NCI-H2227 (cell line): ENCODE data around the gene MBD3L5.
"Not testable (repeated sequence)": the region's sequence is repeated elsewhere in the genome, so short reads cannot be mapped to it uniquely, and the experiment has no call there.

Source experiments
- DNase-seq: peaks from one replicate; lab custom pipeline; 2025; ENCODE audit not compliant: unreplicated experiment; lab: John Stamatoyannopoulos, UW

Gene MBD3L5

DNA sequence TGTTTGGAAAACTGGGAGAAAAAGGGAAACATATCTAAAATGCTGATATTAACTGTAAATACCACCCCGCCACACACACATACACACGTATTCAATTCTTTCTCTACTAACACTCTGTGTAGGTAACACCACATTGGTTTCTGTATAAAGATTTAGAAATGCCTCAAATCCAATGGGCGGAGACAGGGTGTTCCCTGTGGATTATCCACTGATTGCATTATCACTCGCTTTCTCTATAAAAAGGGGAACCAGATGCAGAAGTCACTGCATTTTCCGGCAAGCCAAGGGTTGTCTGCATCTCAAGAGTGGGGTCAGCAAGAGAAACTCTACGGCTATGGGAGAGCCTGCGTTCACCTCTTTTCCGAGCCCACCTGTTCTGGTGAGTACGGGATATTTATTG, at the start of gene MBD3L5:
Gene MBD3L5 (plus strand): TSS at position 301 of the 400 bp plus-strand sequence. CDS start 34 bp downstream, at position 335.
- DNase-seq, result not testable (repeated sequence)

GRCh38 chr19:6983448-6983847, 46.9 kb upstream of the MBD3L5 start:
- no peak for DNase-seq

DNA sequence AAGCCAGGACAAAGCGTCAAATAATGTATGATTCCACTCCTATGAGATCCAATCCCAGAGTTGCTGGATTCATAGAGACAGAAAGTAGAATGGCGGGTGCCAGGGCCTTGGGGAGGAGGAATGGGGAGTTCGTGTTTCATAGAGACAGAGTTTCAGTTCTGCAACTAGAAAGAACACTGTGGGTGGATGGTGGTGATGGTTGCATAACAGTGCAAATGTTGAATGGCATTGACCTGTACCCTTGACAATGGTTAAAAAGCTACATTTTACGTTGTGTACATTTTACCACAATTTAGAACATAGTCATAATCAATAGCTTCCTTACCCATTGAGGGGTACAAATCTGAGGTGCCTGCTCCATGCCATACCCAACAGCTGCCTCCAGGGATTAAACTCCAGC, 42.5 kb upstream of the MBD3L5 start:
- DNase-seq, result no peak

DNA sequence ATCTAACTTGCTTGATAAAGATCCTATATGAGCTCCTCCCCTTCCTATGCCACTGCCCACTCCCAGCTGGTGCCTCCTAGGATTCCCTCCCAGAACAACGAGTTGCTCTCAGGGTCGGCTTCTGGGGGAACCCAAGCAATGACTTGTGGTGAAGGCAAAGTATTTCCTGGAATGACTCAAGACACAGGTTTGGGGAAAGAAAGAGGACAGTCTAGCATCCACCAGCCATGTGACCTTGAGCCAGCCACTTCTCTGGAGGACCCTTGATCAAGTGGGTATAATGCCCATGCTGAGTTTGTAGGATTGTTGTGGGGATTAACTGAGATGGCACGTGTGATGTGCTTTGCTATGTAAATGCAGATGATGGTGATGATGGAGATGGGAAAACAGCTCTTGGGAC, 42.1 kb upstream of the MBD3L5 start:
- no peak for DNase-seq

- DNase-seq, result no peak
Measured at GRCh38 chr19:6995054-6995453, 35.3 kb upstream of the MBD3L5 start.

- DNase-seq, result no peak
Measured at GRCh38 chr19:6996810-6997209, 33.6 kb upstream of the MBD3L5 start.

DNA sequence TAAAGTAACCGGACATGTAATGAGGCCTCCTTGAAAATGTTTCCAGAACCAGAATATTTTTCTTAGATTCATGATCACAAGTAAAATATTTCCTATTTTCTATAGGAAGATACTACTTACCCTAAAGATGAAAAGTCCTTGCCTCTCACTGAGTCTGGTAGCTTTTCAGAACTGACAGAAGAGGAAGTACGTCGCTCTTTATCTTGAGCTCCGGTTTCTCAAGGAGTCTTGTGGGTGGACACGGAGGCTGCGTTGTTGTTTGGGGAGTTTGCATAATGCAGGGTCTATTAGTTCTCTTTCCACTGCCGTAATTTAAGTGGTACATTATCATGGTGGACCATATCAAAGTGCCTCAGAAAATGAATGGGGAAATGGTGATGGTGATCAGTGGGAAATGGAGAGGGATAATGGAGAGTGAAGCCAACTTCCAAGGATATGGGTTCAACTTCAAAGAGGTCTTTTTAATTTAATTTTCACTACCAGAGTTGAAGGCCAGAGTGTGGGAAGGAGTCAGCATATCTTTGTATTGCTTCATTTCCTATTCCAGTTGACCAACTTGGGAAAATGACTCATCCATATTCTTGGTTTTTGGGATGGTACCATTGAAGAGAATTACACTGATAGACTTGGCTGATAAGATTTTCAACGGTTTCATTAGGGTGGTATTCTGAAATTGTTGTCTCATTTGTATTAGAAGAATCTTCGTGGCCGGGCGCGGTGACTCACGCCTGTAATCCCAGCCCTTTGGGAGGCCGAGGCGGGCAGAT, 32.5 kb upstream of the MBD3L5 start:
- no peak for DNase-seq

- no peak for DNase-seq
Measured at GRCh38 chr19:6999933-7000332, 30.4 kb upstream of the MBD3L5 start.

DNA sequence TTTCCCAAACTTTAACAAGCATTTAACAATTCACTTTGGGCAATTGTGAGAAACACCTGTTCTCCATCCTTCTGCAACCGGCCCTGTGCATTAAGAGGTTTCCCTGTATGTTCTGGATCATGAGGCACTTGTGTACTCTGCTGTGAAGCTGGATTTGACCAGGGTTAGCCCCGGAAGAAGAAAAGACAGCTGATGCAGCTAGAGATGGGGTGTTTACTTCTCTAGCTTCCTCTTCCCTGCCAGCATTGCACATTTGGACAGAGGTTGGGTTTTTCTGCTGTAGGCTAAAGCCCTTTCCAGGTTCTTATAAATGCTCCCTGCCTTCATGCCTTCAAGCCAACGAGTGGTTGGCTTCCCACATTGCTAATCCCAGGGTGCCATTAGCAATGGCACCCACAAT, 30.0 kb upstream of the MBD3L5 start:
- no peak for DNase-seq

DNA sequence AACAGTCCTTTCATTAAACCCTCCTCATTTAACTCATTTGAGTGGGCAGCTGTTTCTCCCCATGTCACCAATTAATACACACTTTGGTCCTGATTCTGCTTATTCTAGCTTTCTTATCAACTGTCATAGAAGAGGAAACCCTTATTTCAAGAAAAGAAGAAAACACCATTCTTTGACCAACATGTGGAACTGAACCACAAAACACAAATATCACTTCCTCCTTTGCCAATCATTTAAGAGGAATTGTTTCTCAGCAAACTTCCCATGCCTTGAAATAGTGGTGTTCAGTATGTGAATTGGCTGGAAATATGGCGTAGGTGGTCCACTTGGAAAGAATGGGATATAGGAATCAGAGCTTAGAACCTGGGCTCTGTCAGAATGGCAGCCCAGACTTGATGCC, 29.6 kb upstream of the MBD3L5 start:
- no peak for DNase-seq

DNA sequence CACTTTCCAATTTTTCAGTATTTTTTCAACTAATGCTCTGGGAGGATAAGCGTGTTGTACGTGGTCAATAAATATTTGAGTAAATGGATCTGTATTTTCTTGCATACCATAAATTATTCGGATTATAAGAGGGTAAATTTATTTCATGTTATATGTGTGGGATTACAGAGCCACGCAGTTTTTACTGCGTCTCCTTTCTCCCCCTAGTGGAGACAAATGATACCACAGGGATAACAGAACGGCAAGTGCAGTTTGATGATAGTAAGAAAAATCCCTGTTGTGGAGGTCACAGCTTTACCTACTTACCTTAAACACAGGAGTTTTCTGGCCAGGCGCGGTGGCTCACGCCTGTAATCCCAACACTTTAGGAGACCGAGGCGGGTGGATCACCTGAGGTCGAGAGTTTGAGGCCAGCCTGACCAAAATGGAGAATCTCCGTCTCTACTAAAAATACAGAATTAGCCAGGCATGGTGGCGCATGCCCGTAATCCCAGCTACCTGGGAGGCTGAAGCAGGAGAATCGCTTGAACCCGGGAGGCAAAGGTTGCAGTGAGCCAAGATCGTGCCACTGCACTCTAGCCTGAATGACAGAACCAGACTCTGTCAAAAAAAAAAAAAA, 26.0 kb upstream of the MBD3L5 start:
- DNase-seq, result peak; percentile 40

DNA sequence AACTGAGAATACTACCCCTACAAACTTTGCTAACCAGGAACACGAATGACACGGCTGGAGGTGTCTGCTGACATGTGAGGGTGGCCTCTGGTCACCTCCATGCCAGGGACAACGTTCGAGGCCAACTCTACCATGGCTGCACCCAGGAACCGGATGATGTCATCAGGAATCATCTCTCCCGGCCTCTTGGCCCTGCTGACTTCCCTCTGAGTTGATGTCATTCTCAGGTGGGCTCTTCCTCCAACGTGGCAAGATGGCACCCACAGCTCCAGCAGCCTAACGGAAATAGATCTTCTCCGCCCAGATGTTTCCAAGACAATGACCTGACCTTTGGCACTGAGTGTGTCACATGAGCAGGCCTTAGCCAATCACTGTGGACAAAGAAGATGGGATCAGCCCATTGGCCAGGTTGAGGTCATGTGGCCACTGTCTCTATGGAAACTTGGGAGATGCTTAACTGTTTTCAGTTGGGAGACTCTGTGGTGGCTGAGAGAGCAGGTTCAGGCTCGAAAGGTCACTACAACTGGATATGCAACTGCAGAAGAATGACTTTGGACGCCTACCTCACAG, 24.2 kb upstream of the MBD3L5 start:
- DNase-seq, result no peak

DNA sequence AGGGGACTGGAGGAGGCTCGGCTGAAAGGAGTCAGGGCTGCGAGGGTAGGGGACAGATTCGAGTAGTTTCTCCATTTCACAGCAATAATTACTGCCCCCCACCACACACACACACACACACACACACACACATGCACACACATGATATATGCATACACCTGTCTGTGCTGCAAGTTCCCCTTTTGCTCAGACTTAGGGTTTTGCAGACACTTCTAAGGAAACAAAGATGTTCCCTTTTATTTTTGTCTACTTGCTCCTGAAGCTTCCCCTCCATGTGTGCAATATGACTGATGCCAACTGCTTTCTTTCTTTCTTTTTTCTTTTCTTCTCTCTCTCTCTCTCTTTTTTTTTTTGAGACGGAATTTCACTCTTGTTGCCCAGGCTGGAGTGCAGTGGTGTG, 22.5 kb upstream of the MBD3L5 start:
- DNase-seq, result no peak

DNA sequence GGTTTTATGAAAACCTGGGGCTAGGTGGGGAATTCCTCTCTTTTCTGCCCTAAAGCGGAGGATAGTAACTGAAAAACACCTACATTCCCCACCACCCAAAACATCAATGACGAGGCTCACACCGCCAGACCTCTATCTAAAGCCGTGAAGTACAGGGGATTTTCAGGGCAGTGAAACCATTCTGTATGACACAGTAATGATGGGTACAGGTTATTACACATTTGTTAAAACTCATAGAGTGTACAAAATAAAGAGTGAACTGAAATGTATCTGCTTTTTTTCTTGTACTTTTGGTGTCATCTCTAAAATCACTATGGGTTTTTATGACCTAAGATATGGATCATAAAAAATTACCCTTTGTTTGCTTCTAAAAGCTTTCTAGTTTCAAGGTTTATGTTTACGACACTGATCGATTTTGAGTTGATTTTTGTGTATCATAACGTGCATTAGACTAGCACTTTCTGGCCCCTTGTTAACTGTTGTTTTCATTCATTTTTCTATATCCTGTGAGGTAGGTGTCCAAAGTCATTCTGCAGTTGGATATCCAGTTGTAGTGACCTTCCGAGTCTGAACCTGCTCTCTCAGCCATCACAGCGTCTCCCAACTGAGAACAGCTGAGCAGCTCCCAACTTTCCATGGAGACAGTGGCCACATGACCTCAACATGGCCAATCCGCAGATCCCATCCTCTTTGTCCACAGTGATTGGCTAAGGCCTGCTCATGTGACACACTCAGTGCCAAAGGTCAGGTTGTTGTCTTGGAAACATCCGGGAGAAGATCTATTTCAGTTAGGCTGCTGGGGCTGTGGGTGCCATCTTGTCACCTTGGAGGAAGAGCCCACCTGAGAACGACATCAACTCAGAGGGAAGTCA, 19.4 kb upstream of the MBD3L5 start:
- no peak for DNase-seq

DNA sequence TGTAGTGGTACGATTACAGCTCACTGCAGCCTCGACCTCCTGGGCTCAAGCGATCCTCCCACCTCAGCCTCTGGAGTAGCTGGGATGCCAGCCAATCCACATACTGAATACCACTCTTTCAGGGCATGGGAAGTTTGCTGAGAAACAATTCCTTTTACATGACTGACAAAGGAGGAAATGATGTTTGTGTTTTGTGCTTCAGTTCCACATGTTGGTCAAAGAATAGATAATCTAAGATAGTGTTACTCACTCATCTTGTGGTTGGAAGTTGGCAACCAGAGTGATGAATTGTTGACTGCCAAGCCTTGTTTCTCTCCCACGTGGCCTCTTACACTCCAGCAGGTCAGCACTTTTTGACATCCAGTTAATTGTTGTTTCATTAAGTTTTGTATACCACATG, 16.7 kb upstream of the MBD3L5 start:
- no peak for DNase-seq

DNA sequence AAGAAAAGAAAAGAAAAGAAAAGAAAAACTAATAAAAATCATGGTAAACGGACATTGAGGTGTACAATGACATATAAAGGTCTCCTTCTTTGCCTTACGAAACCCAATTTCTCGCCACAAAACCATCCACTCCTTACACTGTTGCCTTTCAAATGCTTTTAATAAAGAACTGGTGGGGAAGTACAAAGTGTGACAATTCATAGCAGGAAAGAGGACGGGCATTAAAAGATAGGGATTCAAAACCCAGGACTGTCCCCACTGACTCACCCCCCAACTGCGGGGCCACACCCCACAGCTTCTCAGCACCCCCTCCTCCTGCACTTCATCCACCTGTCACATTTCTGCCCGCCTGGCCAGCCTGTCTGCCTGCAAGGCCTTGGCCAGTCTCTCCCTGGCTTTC, 11.6 kb upstream of the MBD3L5 start:
- no peak for DNase-seq

DNA sequence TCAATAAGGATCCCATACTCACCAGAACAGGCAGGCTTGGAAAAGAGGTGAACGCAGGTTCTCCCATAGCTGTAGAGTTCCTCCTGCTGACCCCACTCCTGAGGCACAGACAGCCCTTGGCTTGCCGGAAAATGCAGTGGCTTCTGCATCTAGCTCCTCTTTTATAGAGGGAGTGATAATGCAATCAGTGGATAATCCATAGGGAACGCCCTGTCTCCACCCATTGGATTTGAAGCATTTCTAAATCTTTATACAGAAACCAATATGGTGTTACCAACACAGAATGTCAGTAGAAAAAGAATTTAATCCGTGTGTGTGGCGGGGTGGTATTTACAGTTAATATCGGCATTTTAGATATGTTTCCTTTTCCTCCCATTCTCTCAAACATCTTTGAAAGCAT, 9.0 kb upstream of the MBD3L5 start, which contains the start of gene MBD3L2B:
Gene MBD3L2B (minus strand): TSS at position 101 of the 400 bp plus-strand sequence. CDS start 34 bp downstream, at position 67.
- DNase-seq, result not testable (repeated sequence)

DNA sequence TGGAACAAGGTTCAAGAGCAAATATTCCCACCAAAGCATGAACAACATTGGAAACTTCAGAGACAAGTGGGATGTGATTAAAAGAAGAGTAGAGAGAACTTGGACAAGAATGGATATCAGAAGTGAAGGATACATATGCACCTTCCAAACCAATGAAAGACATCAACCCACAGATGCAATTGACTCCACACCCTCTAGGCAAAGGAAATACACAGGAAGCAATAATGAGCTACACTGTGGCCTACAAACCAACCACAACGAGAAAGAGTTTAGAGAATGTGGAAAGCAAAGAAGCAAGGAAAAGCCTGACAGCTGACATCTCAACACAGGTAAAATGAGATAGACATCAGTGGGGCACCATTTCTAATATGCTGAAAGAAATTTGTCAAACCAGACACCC, 1.6 kb upstream of the MBD3L5 start:
- DNase-seq, result not testable (repeated sequence)

DNA sequence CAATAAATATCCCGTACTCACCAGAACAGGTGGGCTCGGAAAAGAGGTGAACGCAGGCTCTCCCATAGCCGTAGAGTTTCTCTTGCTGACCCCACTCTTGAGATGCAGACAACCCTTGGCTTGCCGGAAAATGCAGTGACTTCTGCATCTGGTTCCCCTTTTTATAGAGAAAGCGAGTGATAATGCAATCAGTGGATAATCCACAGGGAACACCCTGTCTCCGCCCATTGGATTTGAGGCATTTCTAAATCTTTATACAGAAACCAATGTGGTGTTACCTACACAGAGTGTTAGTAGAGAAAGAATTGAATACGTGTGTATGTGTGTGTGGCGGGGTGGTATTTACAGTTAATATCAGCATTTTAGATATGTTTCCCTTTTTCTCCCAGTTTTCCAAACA, 9.7 kb downstream of the MBD3L5 start, which contains the start of gene MBD3L4:
Gene MBD3L4 (minus strand): TSS at position 101 of the 400 bp plus-strand sequence. CDS start 35 bp downstream, at position 66.
- not testable (repeated sequence) for DNase-seq

DNA sequence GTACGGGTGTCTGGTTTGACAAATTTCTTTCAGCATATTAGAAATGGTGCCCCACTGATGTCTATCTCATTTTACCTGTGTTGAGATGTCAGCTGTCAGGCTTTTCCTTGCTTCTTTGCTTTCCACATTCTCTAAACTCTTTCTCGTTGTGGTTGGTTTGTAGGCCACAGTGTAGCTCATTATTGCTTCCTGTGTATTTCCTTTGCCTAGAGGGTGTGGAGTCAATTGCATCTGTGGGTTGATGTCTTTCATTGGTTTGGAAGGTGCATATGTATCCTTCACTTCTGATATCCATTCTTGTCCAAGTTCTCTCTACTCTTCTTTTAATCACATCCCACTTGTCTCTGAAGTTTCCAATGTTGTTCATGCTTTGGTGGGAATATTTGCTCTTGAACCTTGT, 11.2 kb downstream of the MBD3L5 start:
- not testable (repeated sequence) for DNase-seq

DNA sequence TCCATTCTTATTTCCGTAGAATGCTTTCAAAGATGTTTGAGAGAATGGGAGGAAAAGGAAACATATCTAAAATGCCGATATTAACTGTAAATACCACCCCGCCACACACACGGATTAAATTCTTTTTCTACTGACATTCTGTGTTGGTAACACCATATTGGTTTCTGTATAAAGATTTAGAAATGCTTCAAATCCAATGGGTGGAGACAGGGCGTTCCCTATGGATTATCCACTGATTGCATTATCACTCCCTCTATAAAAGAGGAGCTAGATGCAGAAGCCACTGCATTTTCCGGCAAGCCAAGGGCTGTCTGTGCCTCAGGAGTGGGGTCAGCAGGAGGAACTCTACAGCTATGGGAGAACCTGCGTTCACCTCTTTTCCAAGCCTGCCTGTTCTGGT, 18.6 kb downstream of the MBD3L5 start, which contains the start of gene MBD3L2:
Gene MBD3L2 (plus strand): TSS at position 301 of the 400 bp plus-strand sequence. CDS start 53 bp downstream, at position 354.
- not testable (repeated sequence) for DNase-seq
